ENCODE data around the gene MUS81.

DNA sequence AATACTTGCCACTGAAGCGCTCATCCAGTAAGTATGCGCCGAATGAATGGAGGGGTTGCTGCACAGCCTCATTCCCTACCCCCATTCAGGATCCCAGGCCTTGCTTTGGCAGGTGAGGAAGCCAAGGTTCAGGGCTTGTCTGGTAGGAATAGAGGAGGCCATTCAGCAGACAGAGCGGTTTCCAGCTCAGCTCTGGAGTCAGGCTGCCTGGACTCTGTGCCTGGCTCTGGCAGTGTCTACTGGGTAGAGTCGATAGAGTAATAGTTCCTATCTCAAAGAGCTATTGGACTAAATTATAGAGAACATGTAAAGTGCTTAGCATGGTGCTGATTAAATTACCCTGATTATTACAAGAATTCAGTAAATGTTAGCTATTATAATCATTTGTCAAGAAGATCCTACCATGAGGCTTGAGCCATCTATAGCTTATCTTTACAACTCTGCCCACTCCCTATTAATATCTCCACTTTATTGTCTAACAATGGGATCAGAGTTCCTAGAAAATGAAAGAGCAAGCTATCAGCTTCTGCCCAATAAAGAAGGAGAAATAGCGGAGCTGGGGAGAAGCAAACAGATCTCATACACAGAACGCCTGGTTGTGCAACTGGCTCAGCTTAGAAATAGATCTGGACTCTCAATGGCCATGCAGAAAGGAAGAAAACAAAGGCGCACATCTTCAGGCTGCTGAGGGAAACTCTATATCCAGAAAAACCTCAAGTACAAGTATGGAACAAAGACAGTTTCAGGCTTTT is 33.1 kb upstream of the MUS81 start:
- TF ChIP-seq, protein P1, sequence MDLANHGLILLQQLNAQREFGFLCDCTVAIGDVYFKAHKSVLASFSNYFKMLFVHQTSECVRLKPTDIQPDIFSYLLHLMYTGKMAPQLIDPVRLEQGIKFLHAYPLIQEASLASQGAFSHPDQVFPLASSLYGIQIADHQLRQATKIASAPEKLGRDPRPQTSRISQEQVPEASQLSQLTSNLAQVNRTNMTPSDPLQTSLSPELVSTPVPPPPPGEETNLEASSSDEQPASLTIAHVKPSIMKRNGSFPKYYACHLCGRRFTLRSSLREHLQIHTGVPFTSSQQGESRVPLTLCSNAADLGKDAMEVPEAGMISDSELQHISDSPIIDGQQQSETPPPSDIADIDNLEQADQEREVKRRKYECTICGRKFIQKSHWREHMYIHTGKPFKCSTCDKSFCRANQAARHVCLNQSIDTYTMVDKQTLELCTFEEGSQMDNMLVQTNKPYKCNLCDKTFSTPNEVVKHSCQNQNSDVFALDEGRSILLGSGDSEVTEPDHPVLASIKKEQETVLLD (CRISPR knock-in tag; IDR thresholded peaks at IDR 0.05; ENCODE audit: low read depth) = no peak
- TF ChIP-seq, protein P2, sequence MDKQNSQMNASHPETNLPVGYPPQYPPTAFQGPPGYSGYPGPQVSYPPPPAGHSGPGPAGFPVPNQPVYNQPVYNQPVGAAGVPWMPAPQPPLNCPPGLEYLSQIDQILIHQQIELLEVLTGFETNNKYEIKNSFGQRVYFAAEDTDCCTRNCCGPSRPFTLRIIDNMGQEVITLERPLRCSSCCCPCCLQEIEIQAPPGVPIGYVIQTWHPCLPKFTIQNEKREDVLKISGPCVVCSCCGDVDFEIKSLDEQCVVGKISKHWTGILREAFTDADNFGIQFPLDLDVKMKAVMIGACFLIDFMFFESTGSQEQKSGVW (CRISPR knock-in tag; IDR thresholded peaks at IDR 0.05; ENCODE audit: borderline replicate concordance) = no peak
- TF ChIP-seq GTF2F1 (IDR thresholded peaks at IDR 0.05; ENCODE audit: low read length) = no peak

Data from HepG2 (cell line).